ENCODE measurements around the gene GAL.

- no peak for TF ChIP-seq CTCF (conservative IDR thresholded peaks at IDR 0.05; ENCODE audit: low read depth in 2 of 2)
- no peak for TF ChIP-seq EZH2 (IDR thresholded peaks at IDR 0.05; ENCODE audit: low read depth, unreplicated experiment)
- TF ChIP-seq, protein P1, sequence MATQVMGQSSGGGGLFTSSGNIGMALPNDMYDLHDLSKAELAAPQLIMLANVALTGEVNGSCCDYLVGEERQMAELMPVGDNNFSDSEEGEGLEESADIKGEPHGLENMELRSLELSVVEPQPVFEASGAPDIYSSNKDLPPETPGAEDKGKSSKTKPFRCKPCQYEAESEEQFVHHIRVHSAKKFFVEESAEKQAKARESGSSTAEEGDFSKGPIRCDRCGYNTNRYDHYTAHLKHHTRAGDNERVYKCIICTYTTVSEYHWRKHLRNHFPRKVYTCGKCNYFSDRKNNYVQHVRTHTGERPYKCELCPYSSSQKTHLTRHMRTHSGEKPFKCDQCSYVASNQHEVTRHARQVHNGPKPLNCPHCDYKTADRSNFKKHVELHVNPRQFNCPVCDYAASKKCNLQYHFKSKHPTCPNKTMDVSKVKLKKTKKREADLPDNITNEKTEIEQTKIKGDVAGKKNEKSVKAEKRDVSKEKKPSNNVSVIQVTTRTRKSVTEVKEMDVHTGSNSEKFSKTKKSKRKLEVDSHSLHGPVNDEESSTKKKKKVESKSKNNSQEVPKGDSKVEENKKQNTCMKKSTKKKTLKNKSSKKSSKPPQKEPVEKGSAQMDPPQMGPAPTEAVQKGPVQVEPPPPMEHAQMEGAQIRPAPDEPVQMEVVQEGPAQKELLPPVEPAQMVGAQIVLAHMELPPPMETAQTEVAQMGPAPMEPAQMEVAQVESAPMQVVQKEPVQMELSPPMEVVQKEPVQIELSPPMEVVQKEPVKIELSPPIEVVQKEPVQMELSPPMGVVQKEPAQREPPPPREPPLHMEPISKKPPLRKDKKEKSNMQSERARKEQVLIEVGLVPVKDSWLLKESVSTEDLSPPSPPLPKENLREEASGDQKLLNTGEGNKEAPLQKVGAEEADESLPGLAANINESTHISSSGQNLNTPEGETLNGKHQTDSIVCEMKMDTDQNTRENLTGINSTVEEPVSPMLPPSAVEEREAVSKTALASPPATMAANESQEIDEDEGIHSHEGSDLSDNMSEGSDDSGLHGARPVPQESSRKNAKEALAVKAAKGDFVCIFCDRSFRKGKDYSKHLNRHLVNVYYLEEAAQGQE (IDR thresholded peaks at IDR 0.05; ENCODE audit: unreplicated experiment), result no peak
- no peak for TF ChIP-seq JUNB (IDR thresholded peaks at IDR 0.05; ENCODE audit: unreplicated experiment)
- TF ChIP-seq POLR2AphosphoS5 (IDR thresholded peaks at IDR 0.05; ENCODE audit: low read depth), result no peak
- TF ChIP-seq CREB1 (CRISPR knock-in tag; IDR thresholded peaks at IDR 0.05; ENCODE audit: low read depth), result no peak
- TF ChIP-seq EZH2phosphoT487 (IDR thresholded peaks at IDR 0.05; ENCODE audit: unreplicated experiment), result no peak
- TF ChIP-seq NANOG (IDR thresholded peaks at IDR 0.05; ENCODE audit: borderline replicate concordance), result no peak
Measured at GRCh38 chr11:68710409-68710808, 26.1 kb downstream of the GAL start.

All from GM23338 (cell line).